NB4 (cell line): Measurements from ENCODE around the gene NHLRC4.
A peak's percentile ranks its signal among the peaks of the same experiment; 100 is the strongest.

ENCODE experiments used
- DNase-seq: peaks from one replicate; pipeline ENCODE4 v3.0.0; 2010; ENCODE audit warnings: low read depth
- H3K4me3 ChIP-seq: one replicate; pipeline ENCODE4 v1.5.1; 2011; ENCODE audit warnings: mild to moderate bottlenecking, low read depth, low read length, moderate library complexity
- CTCF ChIP-seq: IDR thresholded peaks from one replicate; pipeline ENCODE4 v1.5.1; 2012; ENCODE audit warnings: low read depth, low read length
- MYC ChIP-seq: IDR thresholded peaks from 2 replicates; pipeline ENCODE4 v1.6.1; 2011; ENCODE audit warnings: low read depth, low read length
- POLR2A ChIP-seq: IDR thresholded peaks from 2 replicates; pipeline ENCODE4 v1.6.1; 2011; ENCODE audit warnings: mild to moderate bottlenecking; ENCODE audit not compliant: insufficient read length; ENCODE audit errors: extremely low read depth
- TF ChIP-seq, protein P1 (sequence below): IDR thresholded peaks from 2 replicates; pipeline ENCODE4 v1.6.1; 2011; ENCODE audit warnings: low read depth, low read length

NHLRC4 gene

GRCh38 chr16:580946-581498 lies 14.2 kb downstream of the NHLRC4 start:
- no peak for TF ChIP-seq MYC
- TF ChIP-seq, protein P1, sequence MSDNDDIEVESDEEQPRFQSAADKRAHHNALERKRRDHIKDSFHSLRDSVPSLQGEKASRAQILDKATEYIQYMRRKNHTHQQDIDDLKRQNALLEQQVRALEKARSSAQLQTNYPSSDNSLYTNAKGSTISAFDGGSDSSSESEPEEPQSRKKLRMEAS, result no peak
- TF ChIP-seq CTCF, result no peak
- TF ChIP-seq POLR2A, result no peak
- DNase-seq, result no peak
- H3K4me3 ChIP-seq, result no peak overlapping the region

- no peak for DNase-seq
- TF ChIP-seq MYC, result no peak
- TF ChIP-seq, protein P1, result no peak
- TF ChIP-seq CTCF, result no peak
- no peak for TF ChIP-seq POLR2A
- H3K4me3 ChIP-seq, result no peak overlapping the region
These were observed 15.4 kb downstream of the NHLRC4 start for GRCh38 chr16:582218-582613.

- no peak for TF ChIP-seq CTCF
- TF ChIP-seq, protein P1, result no peak
- TF ChIP-seq POLR2A, result no peak
- no peak for TF ChIP-seq MYC
- no peak overlapping the region for H3K4me3 ChIP-seq
- no peak for DNase-seq
These were observed 16.0 kb downstream of the NHLRC4 start for GRCh38 chr16:582614-583331.

GRCh38 chr16:583470-583814 lies 16.6 kb downstream of the NHLRC4 start:
- DNase-seq, result peak; percentile 19
- TF ChIP-seq MYC, result no peak
- no peak overlapping the region for H3K4me3 ChIP-seq

- DNase-seq, result no peak
- TF ChIP-seq POLR2A (no peak), CTCF (no peak), MYC (no peak)
- TF ChIP-seq, protein P1, result no peak
- H3K4me3 ChIP-seq, result no peak overlapping the region
These were observed 17.2 kb downstream of the NHLRC4 start for GRCh38 chr16:583815-584591.

GRCh38 chr16:585351-585750 lies 18.5 kb downstream of the NHLRC4 start:
- no peak for DNase-seq
- TF ChIP-seq, protein P1, result no peak
- peak; percentile 14 for TF ChIP-seq POLR2A
- no peak overlapping the region for H3K4me3 ChIP-seq
